ENCODE measurements around the gene ITGB5.

The ITGB5 gene

DNA sequence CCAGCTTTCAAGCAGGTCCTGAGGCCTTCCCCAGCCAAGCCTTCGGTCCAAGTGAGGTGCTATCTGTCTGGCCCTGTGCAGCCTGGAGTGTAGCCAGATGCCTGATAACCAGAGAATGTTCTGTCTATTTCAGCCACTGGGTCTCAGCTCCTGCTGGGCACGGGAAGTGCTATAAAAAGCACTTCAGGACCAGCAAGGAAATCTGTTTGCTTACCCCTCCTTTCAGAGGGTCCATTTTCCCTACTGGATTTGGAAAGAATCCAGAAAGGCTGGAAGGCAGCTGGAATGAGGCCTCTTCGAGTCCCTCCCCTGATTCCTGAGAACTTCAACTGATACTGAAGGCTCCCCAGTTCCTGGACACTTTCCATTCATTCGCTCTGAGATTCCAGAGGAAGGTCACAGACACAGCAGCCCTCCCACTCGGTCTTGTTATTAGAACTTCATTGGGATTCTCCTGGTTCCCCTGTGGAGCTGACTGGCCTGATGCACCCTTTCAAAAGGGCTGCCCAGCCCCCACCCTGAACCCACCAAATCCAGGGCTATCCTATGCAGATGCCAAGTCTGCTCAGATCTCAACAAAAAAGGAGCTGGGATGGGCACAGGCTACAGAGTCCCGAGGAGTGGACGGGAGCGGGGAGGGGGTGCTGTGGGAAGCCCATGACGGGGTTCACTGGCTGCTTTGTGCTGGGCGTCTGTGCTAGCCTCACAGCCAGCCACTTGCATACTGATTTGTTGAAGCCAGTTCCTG is 86.5 kb downstream of the ITGB5 start:
- ChIA-PET CTCF (interaction anchor here (0.9 to 3.1 kb wide), 5 partner anchors 12 to 101 kb away, joined by 3 to 12 read pairs (median 4); no protein-coding TSS in a partner anchor), POLR2A (no interaction called here)
- no peak for DNase-seq (ENCODE audit: low read depth, low spot score)
- no peak for TF ChIP-seq CTCF (IDR thresholded peaks at IDR 0.05; ENCODE audit: insufficient read depth, low read length, missing control alignments)
- no peak overlapping the region for H3K4me3 ChIP-seq (ENCODE audit: low read depth, low read length)

DNA sequence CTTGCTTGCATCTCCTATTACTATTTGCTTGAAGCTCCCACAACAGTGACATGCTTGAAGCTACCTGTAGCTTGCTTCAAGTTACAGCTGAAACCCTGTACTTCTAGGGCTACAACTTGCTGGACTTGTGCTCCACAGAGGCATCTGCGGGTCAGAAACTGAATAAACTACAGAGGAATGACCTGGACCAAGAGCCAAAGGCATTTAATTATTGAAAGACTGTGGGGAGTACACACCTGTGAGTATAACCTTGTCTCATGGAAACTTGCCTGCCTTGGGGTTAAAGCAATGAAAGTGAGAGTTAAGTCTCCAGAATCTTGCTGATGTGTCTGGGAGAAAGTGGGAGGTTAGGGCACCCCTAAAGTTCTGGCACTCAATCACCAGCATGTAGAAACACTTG is 87.1 kb downstream of the ITGB5 start:
- no peak overlapping the region for H3K4me3 ChIP-seq (ENCODE audit: low read depth, low read length)
- no peak for TF ChIP-seq CTCF (IDR thresholded peaks at IDR 0.05; ENCODE audit: insufficient read depth, low read length, missing control alignments)
- ChIA-PET CTCF (interaction anchor here (0.9 to 3.1 kb wide), 3 partner anchors 12 to 101 kb away, joined by 4 to 12 read pairs (median 5); no protein-coding TSS in a partner anchor), POLR2A (interaction anchor here (1.3 kb wide), 1 partner anchor 13 kb away, joined by 3 read pairs; no protein-coding TSS in a partner anchor)
- DNase-seq (ENCODE audit: low read depth, low spot score) = no peak

DNA sequence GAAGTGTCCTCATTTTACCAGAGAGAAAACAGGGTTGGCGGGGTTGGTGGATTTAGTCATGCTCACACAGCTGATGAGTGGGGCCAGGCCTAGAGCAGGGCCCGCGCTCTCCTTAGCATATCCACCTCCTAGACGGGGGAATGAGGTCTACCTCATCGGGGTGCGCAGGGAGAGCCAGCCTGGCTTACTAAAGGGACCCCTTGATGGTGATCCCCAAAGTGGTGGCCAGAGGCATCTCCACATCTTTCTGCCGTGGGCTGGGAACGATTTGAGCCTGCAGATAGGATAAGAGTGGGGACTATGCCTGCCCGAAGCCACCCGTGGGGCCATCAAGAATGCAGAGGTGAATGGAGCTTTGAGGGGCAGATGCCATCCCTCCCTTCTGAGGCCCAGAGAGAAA is 87.5 kb downstream of the ITGB5 start:
- no peak overlapping the region for H3K4me3 ChIP-seq (ENCODE audit: low read depth, low read length)
- no peak for TF ChIP-seq CTCF (IDR thresholded peaks at IDR 0.05; ENCODE audit: insufficient read depth, low read length, missing control alignments)
- ChIA-PET POLR2A (interaction anchor here (1.3 kb wide), 1 partner anchor 13 kb away, joined by 3 read pairs; no protein-coding TSS in a partner anchor), CTCF (interaction anchor here (0.9 to 3.1 kb wide), 2 partner anchors 11 to 14 kb away, joined by 4 to 12 read pairs; no protein-coding TSS in a partner anchor)
- no peak for DNase-seq (ENCODE audit: low read depth, low spot score)

- CTCF ChIA-PET = interaction anchor here (0.9 to 3.2 kb wide), 4 partner anchors 8 to 104 kb away, joined by 3 to 10 read pairs (median 3); no protein-coding TSS in a partner anchor
- TF ChIP-seq CTCF (IDR thresholded peaks at IDR 0.05; ENCODE audit: insufficient read depth, low read length, missing control alignments) = no peak
- POLR2A ChIA-PET = no interaction called here
- no peak for DNase-seq (ENCODE audit: low read depth, low spot score)
- no peak overlapping the region for H3K4me3 ChIP-seq (ENCODE audit: low read depth, low read length)
Observed at GRCh38 chr3:124797426-124797945, 89.7 kb downstream of the ITGB5 start.

DNA sequence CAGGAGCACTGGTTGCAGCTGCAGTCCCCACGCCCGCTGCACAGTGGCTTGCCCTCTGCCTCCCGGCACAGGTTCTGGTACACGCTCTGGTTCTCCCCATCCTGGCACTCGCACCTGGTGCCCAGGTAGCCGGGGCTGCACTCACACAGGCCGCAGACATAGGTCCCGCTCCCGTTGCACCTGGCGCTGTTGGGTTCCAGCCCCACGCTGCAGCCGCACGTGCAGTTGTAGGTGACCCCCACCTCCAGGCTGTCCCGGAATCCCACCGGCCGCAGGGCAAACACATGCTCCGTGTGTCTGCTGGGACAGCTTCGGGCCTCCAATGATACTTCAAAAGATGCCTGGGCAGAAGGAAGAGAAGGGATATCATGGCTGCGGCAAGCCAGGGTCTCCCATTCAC is 90.7 kb downstream of the ITGB5 start:
- CTCF ChIA-PET = interaction anchor here (0.9 to 3.2 kb wide), 3 partner anchors 9 to 105 kb away, joined by 3 to 10 read pairs (median 3); no protein-coding TSS in a partner anchor
- POLR2A ChIA-PET = no interaction called here
- no peak for DNase-seq (ENCODE audit: low read depth, low spot score)
- no peak overlapping the region for H3K4me3 ChIP-seq (ENCODE audit: low read depth, low read length)
- no peak for TF ChIP-seq CTCF (IDR thresholded peaks at IDR 0.05; ENCODE audit: insufficient read depth, low read length, missing control alignments)

GRCh38 chr3:124793054-124793739 is 94.0 kb downstream of the ITGB5 start:
- ChIA-PET POLR2A (no interaction called here), CTCF (no interaction called here)
- DNase-seq (ENCODE audit: low read depth, low spot score) = no peak
- no peak for TF ChIP-seq CTCF (IDR thresholded peaks at IDR 0.05; ENCODE audit: insufficient read depth, low read length, missing control alignments)
- no peak overlapping the region for H3K4me3 ChIP-seq (ENCODE audit: low read depth, low read length)

Measured in AG04449 (cell line).